Activated T-helper 2 cell treated with anti-CD3 and anti-CD28 coated beads, Interferon-gamma antibody, Interleukin-2, Interleukin-4, amounts not matched to agents 10 μg/mL and 5 μg/mL and 100 μg/mL, durations not matched to agents 14 hours and 24 hours and 36 hours (primary cell): ENCODE results near the gene ANKRD16. TPM values are rescaled to one million over a fixed set of nuclear protein-coding genes. Genes with fewer than 3 reads are reported as not detected.
A peak's percentile ranks its signal among the peaks of the same experiment; 100 is the strongest.

Experiments used
- DNase-seq: peaks from one replicate; pipeline ENCODE4 v3.0.0; 2021; ENCODE audit warnings: low spot score
- H3K27ac Mint-ChIP-seq: one replicate; pipeline ENCODE4 v1.8.0; 2021; ENCODE audit warnings: mixed read lengths
- H3K27me3 Mint-ChIP-seq: one replicate; pipeline ENCODE4 v1.8.0; 2021; ENCODE audit warnings: low read depth, mixed read lengths
- H3K36me3 Mint-ChIP-seq: one replicate; pipeline ENCODE4 v1.8.0; 2021; ENCODE audit warnings: low read depth, mixed read lengths
- H3K4me1 Mint-ChIP-seq: one replicate; pipeline ENCODE4 v1.8.0; 2021; ENCODE audit warnings: low read depth, mixed read lengths
- H3K4me3 Mint-ChIP-seq: one replicate; pipeline ENCODE4 v1.8.0; 2021; ENCODE audit warnings: low read depth, mild to moderate bottlenecking, moderate library complexity, mixed read lengths
- H3K9me3 Mint-ChIP-seq: one replicate; pipeline ENCODE4 v1.8.0; 2021; ENCODE audit warnings: mixed read lengths
- intact Hi-C: fragments of 100-400 bp; cut with micrococcal nuclease; formaldehyde crosslinking; loops from one replicate; pipeline ENCODE4 v1.15.1; 2023
- total RNA-seq: library from RNA; stranded (reverse); gene quantifications from 2 replicates; pipeline ENCODE4 v1.2.3, GENCODE V29; 2022

Gene ANKRD16
- total RNA-seq, 1 donor from 2014 or later: 10.4 TPM

DNA sequence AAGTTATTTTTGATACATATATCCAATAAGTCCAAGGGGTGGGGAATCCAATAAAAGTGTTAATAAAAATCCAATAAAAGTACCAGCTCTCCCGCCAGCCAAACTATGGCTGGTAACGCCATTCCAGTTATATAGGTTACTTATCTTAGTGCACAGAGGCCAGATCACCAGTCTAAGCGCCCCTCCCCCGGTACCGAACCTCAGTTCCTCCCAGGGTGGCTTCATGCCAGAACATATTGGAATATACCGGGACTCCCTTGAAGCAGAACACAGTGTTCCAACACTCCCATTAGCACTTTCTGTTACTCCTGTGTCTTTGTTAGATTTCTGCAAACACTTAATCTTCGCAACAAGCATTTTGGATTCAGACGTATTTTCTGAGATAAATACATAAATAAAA is 7.8 kb upstream of the ANKRD16 start:
- Mint-ChIP-seq H3K36me3 (peaks cover 62% of the 10 kb centered on the region), H3K27ac (no peak overlapping the region), H3K27me3 (no peaks in the 10 kb centered on the region), H3K4me1 (peaks cover 38% of the 10 kb centered on the region), H3K9me3 (peaks cover 12% of the 10 kb centered on the region), H3K4me3 (no peak overlapping the region)
- intact Hi-C loops: no loop called here
- DNase-seq: no peak

- Mint-ChIP-seq H3K4me3 (no peak overlapping the region), H3K9me3 (peaks cover 12% of the 10 kb centered on the region), H3K27ac (peak overlapping the region; percentile 12), H3K4me1 (peaks cover 41% of the 10 kb centered on the region), H3K36me3 (peaks cover 62% of the 10 kb centered on the region), H3K27me3 (no peaks in the 10 kb centered on the region)
- no peak for DNase-seq
- intact Hi-C loops: no loop called here
Observed at GRCh38 chr10:5897053-5897340, 7.3 kb upstream of the ANKRD16 start.

GRCh38 chr10:5896208-5897052 is 6.7 kb upstream of the ANKRD16 start:
- Mint-ChIP-seq H3K27ac (peak overlapping the region; percentile 58), H3K36me3 (peaks cover 60% of the 10 kb centered on the region), H3K4me3 (peak overlapping the region; percentile 10), H3K27me3 (no peaks in the 10 kb centered on the region), H3K4me1 (peaks cover 44% of the 10 kb centered on the region), H3K9me3 (peaks cover 12% of the 10 kb centered on the region)
- intact Hi-C loops: no loop called here
- no peak for DNase-seq

DNA sequence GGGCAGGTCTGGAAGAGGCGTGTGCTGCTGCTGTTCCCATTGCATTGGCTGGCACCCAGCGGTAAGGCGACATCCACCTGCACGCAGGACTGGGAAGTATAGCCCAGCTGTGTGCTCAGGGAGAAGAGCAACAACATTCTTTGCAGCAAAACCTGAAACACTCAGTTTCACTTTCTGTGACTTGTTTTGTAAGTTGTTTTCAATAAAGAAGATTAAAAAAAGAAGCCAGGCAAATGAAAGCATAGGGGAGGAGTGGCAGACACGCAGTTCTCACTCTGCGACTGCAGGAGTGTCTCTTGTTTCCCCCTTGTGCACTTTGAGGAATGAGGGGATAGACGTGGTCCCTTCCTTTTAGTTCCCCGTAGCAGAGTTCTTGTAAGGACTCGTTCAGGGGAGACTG is 6.1 kb upstream of the ANKRD16 start:
- Mint-ChIP-seq H3K9me3 (peaks cover 12% of the 10 kb centered on the region), H3K4me1 (peaks cover 50% of the 10 kb centered on the region), H3K27ac (peak overlapping the region; percentile 58), H3K4me3 (peak overlapping the region; percentile 10), H3K36me3 (peaks cover 66% of the 10 kb centered on the region), H3K27me3 (no peaks in the 10 kb centered on the region)
- no peak for DNase-seq
- intact Hi-C loops: no loop called here

- H3K27ac Mint-ChIP-seq: peak overlapping the region; percentile 58
- H3K4me1 Mint-ChIP-seq: peaks cover 52% of the 10 kb centered on the region
- no peak for DNase-seq
- H3K4me3 Mint-ChIP-seq: no peak overlapping the region
- peaks cover 69% of the 10 kb centered on the region for H3K36me3 Mint-ChIP-seq
- intact Hi-C loops: no loop called here
- no peaks in the 10 kb centered on the region for H3K27me3 Mint-ChIP-seq
- peaks cover 12% of the 10 kb centered on the region for H3K9me3 Mint-ChIP-seq
Observed at GRCh38 chr10:5895365-5895764, 5.7 kb upstream of the ANKRD16 start.

DNA sequence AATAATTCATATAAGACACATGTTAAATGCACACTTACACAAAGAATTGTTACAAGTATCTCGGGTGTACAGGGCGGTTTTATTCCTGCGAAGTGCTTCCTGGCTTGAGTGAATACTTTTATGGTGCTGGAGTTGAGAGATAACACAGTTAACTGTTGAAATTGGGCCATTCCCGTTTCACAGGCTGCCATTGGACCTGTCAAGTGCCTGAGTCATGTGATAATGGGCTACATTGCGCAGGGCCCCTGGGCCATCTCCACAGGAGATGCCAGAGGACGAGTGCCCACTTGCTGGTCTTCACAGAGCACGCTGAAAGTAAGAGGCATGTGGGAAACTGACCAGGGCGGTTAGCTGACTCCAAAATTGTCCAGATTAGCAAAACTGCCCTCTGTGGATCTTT is 5.2 kb upstream of the ANKRD16 start:
- Mint-ChIP-seq H3K27me3 (no peaks in the 10 kb centered on the region), H3K4me3 (no peak overlapping the region), H3K27ac (no peak overlapping the region), H3K36me3 (peaks cover 69% of the 10 kb centered on the region), H3K9me3 (peaks cover 12% of the 10 kb centered on the region), H3K4me1 (peaks cover 52% of the 10 kb centered on the region)
- intact Hi-C loops: loop anchor here (5.0 kb wide), 4 partner anchors 82 to 453 kb away; partner anchors contain the start of genes IL15RA and RBM17
- DNase-seq: no peak

DNA sequence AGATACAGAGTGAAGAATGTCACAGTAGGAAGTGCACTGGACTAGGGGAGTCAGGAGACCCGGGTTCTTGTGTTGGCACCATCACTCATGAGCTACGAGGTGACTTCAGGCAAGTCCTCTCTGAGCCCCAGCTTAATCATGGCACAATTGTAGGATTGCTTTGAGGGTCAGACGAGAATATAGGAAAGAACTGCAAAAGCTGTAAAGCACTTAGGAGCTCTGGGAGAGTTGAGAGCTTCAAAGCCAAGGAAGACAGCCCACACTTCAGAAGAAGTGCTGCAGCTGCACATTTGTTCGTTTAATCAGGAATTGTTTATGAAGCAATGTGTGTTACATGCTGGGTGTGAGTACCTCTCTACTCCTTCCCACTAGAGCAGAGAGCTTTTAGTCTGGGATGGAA is 4.7 kb upstream of the ANKRD16 start:
- H3K27me3 Mint-ChIP-seq: no peaks in the 10 kb centered on the region
- H3K27ac Mint-ChIP-seq: no peak overlapping the region
- H3K4me1 Mint-ChIP-seq: peaks cover 52% of the 10 kb centered on the region
- no peak overlapping the region for H3K4me3 Mint-ChIP-seq
- intact Hi-C loops: loop anchor here (5.0 kb wide), 4 partner anchors 83 to 452 kb away; partner anchors contain the start of genes IL15RA and RBM17
- H3K36me3 Mint-ChIP-seq: peaks cover 69% of the 10 kb centered on the region
- peaks cover 12% of the 10 kb centered on the region for H3K9me3 Mint-ChIP-seq
- no peak for DNase-seq

GRCh38 chr10:5893321-5893720 is 3.6 kb upstream of the ANKRD16 start:
- no peak overlapping the region for H3K27ac Mint-ChIP-seq
- DNase-seq: no peak
- intact Hi-C loops: loop anchor here (5.0 kb wide), 4 partner anchors 84 to 451 kb away; partner anchors contain the start of genes IL15RA and RBM17
- H3K4me3 Mint-ChIP-seq: no peak overlapping the region
- no peaks in the 10 kb centered on the region for H3K27me3 Mint-ChIP-seq
- peaks cover 11% of the 10 kb centered on the region for H3K9me3 Mint-ChIP-seq
- H3K36me3 Mint-ChIP-seq: peaks cover 68% of the 10 kb centered on the region
- H3K4me1 Mint-ChIP-seq: peaks cover 57% of the 10 kb centered on the region

DNA sequence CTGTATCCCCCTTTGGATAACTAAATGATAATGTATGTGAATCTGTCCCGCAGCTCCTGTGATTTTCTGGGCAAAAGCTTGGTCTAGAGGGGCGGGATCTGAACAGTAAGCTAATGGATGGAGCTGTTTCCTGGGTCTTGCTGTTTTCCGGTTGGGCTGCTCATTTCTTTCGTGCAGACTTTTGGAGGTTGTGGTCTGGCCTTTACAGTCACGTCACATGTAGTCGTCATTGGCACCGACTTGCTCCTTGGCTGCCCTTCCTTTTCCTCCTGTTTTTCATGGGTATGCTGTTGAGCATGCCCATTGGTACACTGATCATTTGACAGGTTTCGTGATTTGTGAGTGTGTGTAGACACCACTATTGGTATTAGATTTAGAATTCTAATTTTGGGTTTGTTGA is 2.3 kb upstream of the ANKRD16 start:
- Mint-ChIP-seq H3K27me3 (no peaks in the 10 kb centered on the region), H3K36me3 (peaks cover 65% of the 10 kb centered on the region), H3K4me3 (peak overlapping the region; percentile 56), H3K9me3 (no peaks in the 10 kb centered on the region), H3K4me1 (peaks cover 59% of the 10 kb centered on the region), H3K27ac (no peak overlapping the region)
- intact Hi-C loops: loop anchor here (5.0 kb wide), 4 partner anchors 85 to 450 kb away; partner anchors contain the start of genes IL15RA and RBM17
- no peak for DNase-seq

DNA sequence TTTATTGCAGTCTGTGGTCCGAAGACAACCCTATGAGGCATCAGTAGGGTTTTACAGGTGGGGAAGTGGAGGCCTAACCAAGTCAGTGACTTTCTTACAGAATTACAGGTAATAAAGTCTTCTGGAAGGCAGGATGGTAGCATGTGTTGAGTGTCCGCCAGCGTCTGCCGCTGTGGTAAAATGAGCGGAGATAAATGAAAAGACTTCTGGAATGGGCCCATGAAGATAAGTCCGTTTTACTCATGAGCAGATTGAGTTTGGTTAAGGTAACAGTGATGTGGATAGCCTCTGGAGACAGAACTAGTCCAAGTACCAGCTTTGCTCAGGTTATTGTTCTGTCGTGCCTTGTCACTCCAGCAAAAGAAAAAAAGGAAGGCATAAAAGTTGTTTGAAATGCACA is 1.3 kb upstream of the ANKRD16 start:
- peak overlapping the region; percentile 94 for H3K4me3 Mint-ChIP-seq
- H3K36me3 Mint-ChIP-seq: peaks cover 64% of the 10 kb centered on the region
- H3K27ac Mint-ChIP-seq: peak overlapping the region; percentile 79
- intact Hi-C loops: loop anchor here (5.0 kb wide), 4 partner anchors 86 to 449 kb away; partner anchors contain the start of genes IL15RA and RBM17
- H3K27me3 Mint-ChIP-seq: no peaks in the 10 kb centered on the region
- no peak for DNase-seq
- no peaks in the 10 kb centered on the region for H3K9me3 Mint-ChIP-seq
- peaks cover 50% of the 10 kb centered on the region for H3K4me1 Mint-ChIP-seq

DNA sequence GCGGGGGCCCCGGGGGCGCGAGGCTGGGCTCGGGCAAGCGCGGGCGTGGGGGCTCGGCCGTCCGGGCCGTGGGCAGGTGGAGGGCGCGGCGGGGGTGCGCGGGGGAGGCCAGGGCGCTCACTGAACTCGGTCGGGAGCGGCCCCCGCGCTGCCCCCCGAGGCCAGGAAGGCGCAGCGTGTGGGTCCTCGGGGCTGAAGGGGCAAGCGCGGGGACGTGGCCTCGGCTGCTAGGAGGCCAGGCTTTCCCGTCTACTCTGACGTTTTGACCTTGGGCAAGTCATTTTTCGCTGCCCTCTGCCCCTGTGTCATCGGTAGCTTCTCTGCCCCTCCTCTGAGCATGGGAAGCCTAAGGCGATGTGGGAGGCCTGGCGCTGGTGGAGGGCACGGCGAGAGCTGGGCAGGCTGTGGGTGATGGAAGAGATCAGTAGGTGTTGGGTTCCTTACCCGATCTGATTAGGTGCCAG is 791 bp upstream of the ANKRD16 start:
- Mint-ChIP-seq H3K36me3 (peaks cover 64% of the 10 kb centered on the region), H3K27me3 (no peaks in the 10 kb centered on the region)

GRCh38 chr10:5888843-5889623 is 660 bp downstream of the ANKRD16 start:
- Mint-ChIP-seq H3K4me3 (peak overlapping the region; percentile 91), H3K9me3 (no peaks in the 10 kb centered on the region), H3K27me3 (no peaks in the 10 kb centered on the region), H3K36me3 (peaks cover 58% of the 10 kb centered on the region), H3K27ac (peak overlapping the region; percentile 73), H3K4me1 (peaks cover 41% of the 10 kb centered on the region)
- intact Hi-C loops: loop anchor here (5.0 kb wide), 1 partner anchor 77 kb away; the partner anchor contains the start of gene GDI2
- DNase-seq: peak; percentile 45

More for the DNA sequence above, 791 bp upstream of the ANKRD16 start:
- Mint-ChIP-seq H3K4me3 (peak overlapping the region; percentile 94), H3K4me1 (peaks cover 45% of the 10 kb centered on the region), H3K27ac (peak overlapping the region; percentile 79), H3K9me3 (no peaks in the 10 kb centered on the region)
- intact Hi-C loops: loop anchor here (5.0 kb wide), 4 partner anchors 87 to 448 kb away; partner anchors contain the start of genes IL15RA and RBM17
- peak; percentile 18 for DNase-seq
